ENCODE measurements around the gene NTSR2. TPM values are rescaled to one million over a fixed set of nuclear protein-coding genes. Genes with fewer than 3 reads are reported as not detected.

NTSR2 gene
- total RNA-seq, 2 experiments from 2014 or later: not detected

DNA sequence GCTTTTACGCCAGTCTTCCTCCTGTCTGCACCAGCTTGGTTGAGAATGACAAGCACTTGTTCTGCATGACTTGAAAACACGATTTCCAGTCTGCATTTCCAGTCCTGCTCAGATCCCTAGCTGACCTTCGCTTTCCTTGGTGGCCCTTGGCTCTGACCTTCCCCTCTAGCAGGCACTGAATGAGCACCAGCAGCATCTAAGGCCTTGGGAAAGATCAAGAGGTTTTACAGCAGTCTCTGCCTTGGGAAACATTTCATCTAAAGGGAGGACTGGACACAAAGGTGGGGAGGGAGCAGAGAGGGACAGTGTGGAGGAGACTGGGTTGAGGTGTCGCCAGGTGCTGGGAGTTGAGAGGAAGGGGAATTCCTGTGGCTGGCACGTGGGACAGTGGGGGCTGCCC is 30.5 kb downstream of the NTSR2 start:
- no peak overlapping the region for H3K27ac Mint-ChIP-seq
- H3K4me1 Mint-ChIP-seq: no peaks in the 10 kb centered on the region
- H3K27me3 Mint-ChIP-seq: peaks cover 12% of the 10 kb centered on the region
- H3K36me3 Mint-ChIP-seq: no peaks in the 10 kb centered on the region
- no peak for DNase-seq
- H3K4me3 Mint-ChIP-seq: no peak overlapping the region
- no peaks in the 10 kb centered on the region for H3K9me3 Mint-ChIP-seq

DNA sequence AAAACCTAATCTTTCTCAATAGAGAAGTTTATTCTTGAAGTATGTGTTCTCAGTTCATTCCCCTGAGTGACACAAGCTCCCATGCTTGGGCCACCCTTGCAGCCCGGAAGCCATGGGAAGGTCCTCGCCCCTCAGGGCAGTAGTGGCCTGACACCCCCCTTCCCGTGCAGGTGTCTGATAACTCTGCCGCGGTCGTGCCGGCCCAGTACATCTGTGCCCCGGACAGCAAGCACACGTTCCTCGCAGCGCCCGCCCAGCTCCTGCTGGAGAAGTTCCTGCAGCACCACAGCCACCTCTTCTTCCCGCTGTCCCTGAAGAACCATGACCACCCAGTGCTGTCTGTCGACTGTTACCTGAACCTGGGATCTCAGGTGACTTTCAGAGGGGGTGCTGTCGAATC is 32.4 kb downstream of the NTSR2 start:
- no peak overlapping the region for H3K27ac Mint-ChIP-seq
- no peaks in the 10 kb centered on the region for H3K9me3 Mint-ChIP-seq
- no peaks in the 10 kb centered on the region for H3K36me3 Mint-ChIP-seq
- H3K27me3 Mint-ChIP-seq: peaks cover 12% of the 10 kb centered on the region
- no peak overlapping the region for H3K4me3 Mint-ChIP-seq
- no peaks in the 10 kb centered on the region for H3K4me1 Mint-ChIP-seq
- no peak for DNase-seq

DNA sequence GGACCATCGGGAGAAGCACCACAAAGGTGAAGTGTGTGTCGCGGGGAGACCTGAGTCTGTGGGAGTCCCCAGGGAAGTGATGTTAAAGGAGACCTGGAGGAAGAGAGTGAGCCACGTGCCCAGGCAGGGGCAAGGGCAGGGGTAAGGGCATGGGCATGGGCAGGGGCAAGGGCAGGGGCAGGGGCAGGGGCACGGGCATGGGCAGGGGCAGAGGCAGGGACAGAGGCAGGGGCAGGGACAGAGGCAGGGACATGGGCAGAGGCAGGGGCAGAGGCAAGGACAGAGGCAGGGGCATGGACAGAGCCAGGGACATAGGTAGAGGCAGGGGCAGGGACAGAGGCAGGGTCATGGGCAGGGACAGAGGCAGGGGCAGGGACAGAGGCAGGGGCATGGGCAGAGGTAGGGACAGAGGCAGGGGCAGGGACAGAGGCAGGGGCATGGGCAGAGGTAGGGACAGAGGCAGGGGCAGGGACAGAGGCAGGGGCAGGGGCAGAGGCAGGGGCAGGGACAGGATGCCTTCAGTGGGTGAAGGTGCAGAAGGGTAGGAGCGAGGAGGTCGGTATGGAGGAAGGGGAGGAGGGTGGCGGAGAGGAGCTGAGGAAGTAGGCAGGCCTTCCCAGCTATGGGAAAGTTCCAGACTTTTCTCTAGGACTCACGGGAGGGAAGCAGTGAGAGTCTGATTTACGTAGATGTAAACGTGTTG is 33.3 kb downstream of the NTSR2 start:
- no peaks in the 10 kb centered on the region for H3K9me3 Mint-ChIP-seq
- H3K4me1 Mint-ChIP-seq: no peaks in the 10 kb centered on the region
- H3K36me3 Mint-ChIP-seq: no peaks in the 10 kb centered on the region
- peaks cover 12% of the 10 kb centered on the region for H3K27me3 Mint-ChIP-seq
- no peak overlapping the region for H3K27ac Mint-ChIP-seq
- H3K4me3 Mint-ChIP-seq: no peak overlapping the region
- no peak for DNase-seq

- no peak for DNase-seq
- Mint-ChIP-seq H3K27ac (no peak overlapping the region), H3K4me3 (no peak overlapping the region), H3K27me3 (peaks cover 12% of the 10 kb centered on the region), H3K36me3 (no peaks in the 10 kb centered on the region), H3K9me3 (no peaks in the 10 kb centered on the region), H3K4me1 (no peaks in the 10 kb centered on the region)
Observed at GRCh38 chr2:11635141-11635540, 34.9 kb downstream of the NTSR2 start.

- Mint-ChIP-seq H3K4me3 (no peak overlapping the region), H3K27ac (no peak overlapping the region), H3K9me3 (no peaks in the 10 kb centered on the region), H3K36me3 (no peaks in the 10 kb centered on the region), H3K4me1 (no peaks in the 10 kb centered on the region), H3K27me3 (peaks cover 10% of the 10 kb centered on the region)
- DNase-seq: no peak
Observed at GRCh38 chr2:11634584-11634983, 35.4 kb downstream of the NTSR2 start.

DNA sequence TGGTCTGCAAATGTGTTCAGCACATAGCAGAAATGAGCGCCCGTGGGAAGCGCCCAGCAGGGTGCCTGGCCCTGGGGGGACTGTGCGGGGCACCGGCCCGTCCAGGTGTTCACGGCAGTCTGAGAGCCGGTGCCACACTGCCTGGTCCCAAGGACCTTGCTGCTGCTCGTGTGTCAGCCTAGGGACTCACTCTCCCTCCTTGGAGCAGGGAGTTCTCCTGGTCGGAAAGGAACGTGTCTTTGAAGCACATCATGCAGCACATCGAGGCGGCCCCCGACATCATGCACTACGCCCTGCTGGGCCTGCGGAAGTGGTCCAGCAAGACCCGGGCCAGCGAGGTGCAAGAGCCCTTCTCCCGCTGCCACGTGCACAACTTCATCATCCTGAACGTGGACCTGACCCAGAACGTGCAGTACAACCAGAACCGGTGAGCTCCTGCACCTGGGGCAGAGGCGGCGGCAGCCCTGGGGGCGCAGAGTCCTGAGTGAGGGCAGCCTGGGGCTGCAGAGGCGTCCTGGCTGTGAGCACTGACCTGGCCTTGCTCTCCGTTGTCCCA is 36.0 kb downstream of the NTSR2 start:
- H3K9me3 Mint-ChIP-seq: no peaks in the 10 kb centered on the region

DNA sequence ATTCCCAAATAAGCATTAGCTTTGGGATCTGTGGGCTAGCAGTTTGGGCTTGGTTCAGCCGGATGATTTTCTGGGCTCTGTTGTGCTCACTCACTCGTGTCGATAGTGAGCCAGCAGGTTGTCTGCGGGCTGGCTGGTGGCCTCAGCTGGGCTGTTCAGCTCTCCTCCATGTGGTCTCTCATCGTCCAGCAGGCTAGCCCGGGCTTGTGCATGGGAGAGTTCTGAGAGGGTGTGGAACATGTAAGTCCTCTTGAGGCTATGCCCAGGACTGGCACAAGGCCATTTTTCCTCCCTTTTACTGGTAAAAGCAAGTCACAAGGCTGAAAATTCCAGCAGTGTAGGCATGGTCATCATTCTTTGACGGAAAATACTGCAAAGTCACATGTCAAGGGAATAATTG is 38.5 kb downstream of the NTSR2 start:
- no peak overlapping the region for H3K27ac Mint-ChIP-seq
- H3K4me1 Mint-ChIP-seq: no peaks in the 10 kb centered on the region
- no peaks in the 10 kb centered on the region for H3K36me3 Mint-ChIP-seq
- no peak overlapping the region for H3K4me3 Mint-ChIP-seq
- peaks cover 5% of the 10 kb centered on the region for H3K9me3 Mint-ChIP-seq
- DNase-seq: no peak
- H3K27me3 Mint-ChIP-seq: peaks cover 2% of the 10 kb centered on the region

More for the DNA sequence above, 36.0 kb downstream of the NTSR2 start:
- DNase-seq: no peak
- Mint-ChIP-seq H3K36me3 (no peaks in the 10 kb centered on the region), H3K27ac (no peak overlapping the region), H3K4me3 (no peak overlapping the region), H3K4me1 (no peaks in the 10 kb centered on the region), H3K27me3 (peaks cover 8% of the 10 kb centered on the region)

DNA sequence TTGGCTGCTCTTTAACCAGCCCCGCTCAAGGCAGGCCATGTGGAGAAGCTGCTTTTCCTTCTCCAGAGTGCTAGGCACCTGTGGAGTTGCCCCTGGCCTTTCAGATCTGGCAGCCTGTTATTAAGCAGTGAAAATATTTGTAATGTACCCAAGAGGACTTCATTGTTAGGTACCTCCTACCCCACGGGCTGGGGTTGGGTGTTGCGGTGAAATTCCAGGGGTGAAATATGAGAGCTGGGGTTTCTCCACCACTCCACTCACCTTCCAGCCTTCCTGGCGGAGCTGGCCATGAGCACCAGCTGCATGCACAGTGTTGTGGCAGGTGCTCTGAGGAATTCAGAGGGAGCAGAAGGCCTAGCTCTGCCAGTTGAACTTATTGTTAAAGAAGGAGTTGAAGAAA is 39.1 kb downstream of the NTSR2 start:
- H3K4me3 Mint-ChIP-seq: no peak overlapping the region
- H3K9me3 Mint-ChIP-seq: peaks cover 5% of the 10 kb centered on the region
- DNase-seq: no peak
- H3K27me3 Mint-ChIP-seq: no peaks in the 10 kb centered on the region
- no peak overlapping the region for H3K27ac Mint-ChIP-seq
- H3K4me1 Mint-ChIP-seq: no peaks in the 10 kb centered on the region
- no peaks in the 10 kb centered on the region for H3K36me3 Mint-ChIP-seq

GRCh38 chr2:11629851-11630250 is 40.1 kb downstream of the NTSR2 start:
- DNase-seq: no peak
- no peak overlapping the region for H3K4me3 Mint-ChIP-seq
- no peak overlapping the region for H3K27ac Mint-ChIP-seq
- no peaks in the 10 kb centered on the region for H3K36me3 Mint-ChIP-seq
- no peaks in the 10 kb centered on the region for H3K27me3 Mint-ChIP-seq
- no peaks in the 10 kb centered on the region for H3K4me1 Mint-ChIP-seq
- peaks cover 5% of the 10 kb centered on the region for H3K9me3 Mint-ChIP-seq

GRCh38 chr2:11629215-11629614 is 40.8 kb downstream of the NTSR2 start:
- no peak overlapping the region for H3K4me3 Mint-ChIP-seq
- no peak overlapping the region for H3K27ac Mint-ChIP-seq
- H3K36me3 Mint-ChIP-seq: no peaks in the 10 kb centered on the region
- no peaks in the 10 kb centered on the region for H3K27me3 Mint-ChIP-seq
- no peak for DNase-seq
- peaks cover 5% of the 10 kb centered on the region for H3K9me3 Mint-ChIP-seq
- no peaks in the 10 kb centered on the region for H3K4me1 Mint-ChIP-seq

GRCh38 chr2:11628675-11629074 is 41.3 kb downstream of the NTSR2 start:
- Mint-ChIP-seq H3K36me3 (no peaks in the 10 kb centered on the region), H3K27ac (no peak overlapping the region), H3K9me3 (peaks cover 5% of the 10 kb centered on the region), H3K4me1 (no peaks in the 10 kb centered on the region), H3K27me3 (no peaks in the 10 kb centered on the region), H3K4me3 (no peak overlapping the region)
- no peak for DNase-seq

- H3K9me3 Mint-ChIP-seq: peaks cover 5% of the 10 kb centered on the region
- H3K36me3 Mint-ChIP-seq: no peaks in the 10 kb centered on the region
- no peak overlapping the region for H3K27ac Mint-ChIP-seq
- H3K27me3 Mint-ChIP-seq: no peaks in the 10 kb centered on the region
- H3K4me1 Mint-ChIP-seq: no peaks in the 10 kb centered on the region
- DNase-seq: no peak
- no peak overlapping the region for H3K4me3 Mint-ChIP-seq
Observed at GRCh38 chr2:11625671-11626070, 44.3 kb downstream of the NTSR2 start.

DNA sequence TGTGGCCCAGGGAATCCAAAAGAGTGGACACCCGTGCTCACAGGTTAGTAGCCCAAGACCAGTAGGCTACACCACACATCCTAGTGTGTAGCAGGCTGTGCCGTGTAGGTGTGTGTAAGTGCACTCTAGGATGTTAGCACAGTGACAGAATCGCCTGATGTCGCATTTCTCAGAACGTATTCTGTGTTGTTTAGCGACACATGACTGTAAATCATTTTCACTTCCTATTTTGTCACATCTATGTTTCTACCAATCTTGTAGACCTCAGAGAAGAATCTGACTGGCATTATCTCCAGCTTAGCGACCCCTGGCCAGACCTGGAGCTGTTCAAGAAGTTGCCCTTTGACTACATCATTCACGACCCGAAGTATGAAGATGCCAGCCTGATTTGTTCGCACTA is 45.1 kb downstream of the NTSR2 start:
- no peak for DNase-seq

GRCh38 chr2:11622611-11623010 is 47.4 kb downstream of the NTSR2 start:
- H3K27ac Mint-ChIP-seq: no peak overlapping the region
- no peaks in the 10 kb centered on the region for H3K4me1 Mint-ChIP-seq
- H3K9me3 Mint-ChIP-seq: peaks cover 4% of the 10 kb centered on the region
- no peaks in the 10 kb centered on the region for H3K27me3 Mint-ChIP-seq
- DNase-seq: no peak
- no peak overlapping the region for H3K4me3 Mint-ChIP-seq
- H3K36me3 Mint-ChIP-seq: no peaks in the 10 kb centered on the region

More for the DNA sequence above, 45.1 kb downstream of the NTSR2 start:
- no peaks in the 10 kb centered on the region for H3K36me3 Mint-ChIP-seq
- no peaks in the 10 kb centered on the region for H3K4me1 Mint-ChIP-seq
- no peak overlapping the region for H3K4me3 Mint-ChIP-seq
- no peak overlapping the region for H3K27ac Mint-ChIP-seq
- H3K27me3 Mint-ChIP-seq: no peaks in the 10 kb centered on the region
- H3K9me3 Mint-ChIP-seq: peaks cover 5% of the 10 kb centered on the region

DNA sequence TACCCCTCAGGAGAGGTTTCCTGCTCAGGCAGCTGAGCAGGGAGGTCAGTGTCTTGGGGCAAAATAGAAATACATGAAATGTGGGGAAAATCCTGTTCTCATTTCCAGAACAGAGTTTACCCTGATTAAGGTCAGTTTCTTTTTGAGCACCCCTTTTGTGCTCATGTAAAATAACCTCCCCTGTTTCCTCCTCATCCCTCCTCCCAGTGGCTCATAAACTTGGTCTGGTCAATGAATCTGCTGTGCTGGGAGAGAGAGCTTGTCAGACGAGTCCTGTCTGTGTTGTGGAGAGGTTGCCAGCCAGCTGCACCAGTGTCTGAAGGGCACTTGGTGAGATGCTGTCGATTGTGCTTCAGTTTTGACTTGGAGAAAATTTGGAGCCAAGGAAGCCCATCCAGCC is 48.6 kb downstream of the NTSR2 start:
- Mint-ChIP-seq H3K27ac (no peak overlapping the region), H3K36me3 (no peaks in the 10 kb centered on the region), H3K4me1 (no peaks in the 10 kb centered on the region), H3K4me3 (no peak overlapping the region), H3K27me3 (no peaks in the 10 kb centered on the region), H3K9me3 (no peaks in the 10 kb centered on the region)
- DNase-seq: no peak

DNA sequence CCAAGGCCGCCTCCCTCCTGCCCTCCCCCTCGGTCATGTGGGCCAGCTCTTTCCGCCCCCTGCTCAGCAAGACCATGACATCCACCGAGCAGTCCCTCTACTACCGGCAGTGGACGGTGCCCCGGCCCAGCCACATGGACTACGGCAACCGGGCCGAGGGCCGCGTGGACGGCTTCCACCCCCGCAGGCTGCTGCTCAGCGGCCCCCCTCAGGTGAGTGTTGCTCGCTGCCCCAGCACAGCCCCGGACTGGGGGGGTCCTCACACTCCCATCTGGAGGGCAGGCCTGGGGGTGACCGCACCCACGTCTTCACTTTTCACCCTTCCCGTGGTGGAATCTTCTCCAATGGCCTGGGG is 51.3 kb downstream of the NTSR2 start:
- Mint-ChIP-seq H3K27me3 (no peaks in the 10 kb centered on the region), H3K36me3 (no peaks in the 10 kb centered on the region), H3K9me3 (no peaks in the 10 kb centered on the region), H3K4me1 (no peaks in the 10 kb centered on the region), H3K27ac (no peak overlapping the region), H3K4me3 (no peak overlapping the region)
- DNase-seq: no peak

Data from activated naive CD8-positive, alpha-beta T cell treated with anti-CD3 and anti-CD28 coated beads for 36 hours (primary cell).